ENCODE measurements around the gene SRXN1.
"Not testable (repeated sequence)": the region's sequence is repeated elsewhere in the genome, so short reads cannot be mapped to it uniquely, and the experiment has no call there.

SRXN1 gene

DNA sequence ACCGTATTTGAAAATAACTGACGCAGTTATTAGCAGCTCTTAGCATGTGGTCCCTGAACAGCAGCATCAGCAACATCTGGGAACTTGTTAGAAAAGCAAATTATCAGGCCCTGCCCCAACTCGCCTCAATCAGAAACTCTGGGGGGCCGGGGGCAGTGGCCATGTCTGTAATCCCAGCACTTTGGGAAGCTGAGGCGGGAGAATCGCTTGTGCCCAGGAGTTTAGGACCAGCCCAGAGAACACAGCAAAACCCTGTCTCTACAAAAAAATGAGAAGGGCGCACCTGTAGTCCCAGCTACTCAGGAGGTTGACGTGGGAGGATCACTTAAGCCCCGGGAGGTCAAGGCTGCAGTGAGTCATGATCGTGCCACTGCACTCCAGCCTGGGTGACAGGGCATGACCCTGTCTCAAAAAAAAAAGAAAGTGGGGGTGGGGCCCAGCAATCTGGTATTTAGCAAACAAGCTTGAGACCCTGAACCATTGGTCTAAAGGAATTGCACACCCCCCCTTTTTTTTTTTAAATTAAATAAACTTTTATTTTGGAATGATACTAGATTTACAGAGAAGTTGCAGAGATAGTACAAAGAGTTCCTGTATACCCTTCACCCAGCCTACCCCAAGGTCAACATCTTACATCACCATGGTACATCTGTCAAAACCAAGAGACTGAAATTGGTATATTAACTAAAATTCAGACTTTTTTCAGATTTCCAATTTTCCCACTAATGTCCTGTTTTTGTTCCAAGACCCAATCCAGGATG is 6.7 kb downstream of the SRXN1 start:
- H3K9ac ChIP-seq (ENCODE audit: low read depth in 1 of 2, low read length in 2 of 2), result no peak overlapping the region
- H3K27ac ChIP-seq (ENCODE audit: low read depth in 2 of 2, low read length in 2 of 2), result no peak overlapping the region
- H3K36me3 ChIP-seq (ENCODE audit: control insufficient read depth in 2 of 2, insufficient read depth in 2 of 2, low read length in 2 of 2), result peaks cover 16% of the 10 kb centered on the region in 2 donors
- H3K27me3 ChIP-seq (ENCODE audit: control insufficient read depth in 2 of 2, insufficient read depth in 2 of 2, low read length in 2 of 2), result peaks cover 3 to 4% of the 10 kb centered on the region in 2 donors
- peaks cover 0 to 4% of the 10 kb centered on the region in 2 donors for H3K4me1 ChIP-seq (ENCODE audit: control insufficient read depth in 2 of 2, insufficient read depth in 2 of 2, low read length in 2 of 2)
- H3K4me3 ChIP-seq (ENCODE audit: low read length in 2 of 2), result no peak overlapping the region
- no peaks in the 10 kb centered on the region for H3K9me3 ChIP-seq (ENCODE audit: control insufficient read depth in 2 of 2, low read length in 2 of 2)

DNA sequence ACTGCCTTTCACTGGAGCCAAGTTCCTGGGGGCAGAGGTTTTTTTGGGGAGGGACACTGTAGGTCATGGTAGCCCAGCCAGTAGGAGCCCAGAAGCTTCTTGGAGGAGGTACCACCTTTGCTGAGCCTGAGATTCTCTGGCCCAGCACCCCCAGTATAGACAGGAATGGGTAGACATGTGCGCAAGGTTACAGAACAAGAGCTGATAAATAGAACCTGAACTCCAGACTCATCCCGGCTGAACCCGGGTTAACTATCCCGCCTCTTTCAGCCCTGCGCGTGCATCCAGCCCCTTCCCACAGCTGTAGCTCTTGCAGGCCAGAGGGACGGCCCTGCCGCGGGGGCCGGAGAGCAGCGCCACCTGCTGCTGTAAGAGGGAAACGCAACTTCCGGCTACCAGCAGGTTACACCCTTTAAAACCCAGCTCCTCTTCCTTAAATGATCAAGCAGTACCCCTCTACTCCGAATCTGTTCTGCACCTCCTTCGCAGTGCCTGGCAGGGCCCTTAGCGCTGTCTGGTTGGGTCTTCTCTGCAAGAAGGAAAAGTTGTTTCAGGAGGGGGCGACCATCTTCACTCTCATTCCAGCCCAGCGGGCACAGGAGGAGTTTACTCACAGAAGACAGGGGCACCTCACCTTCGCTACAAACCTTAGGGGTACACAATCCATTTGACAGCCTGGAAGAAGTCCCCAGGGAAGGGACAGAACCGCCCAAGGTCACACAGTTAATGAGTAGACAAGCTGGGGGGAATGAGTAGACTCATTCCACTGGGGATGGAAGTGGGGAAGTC is 7.5 kb downstream of the SRXN1 start:
- H3K27ac ChIP-seq (ENCODE audit: low read depth in 2 of 2, low read length in 2 of 2), result no peak overlapping the region

DNA sequence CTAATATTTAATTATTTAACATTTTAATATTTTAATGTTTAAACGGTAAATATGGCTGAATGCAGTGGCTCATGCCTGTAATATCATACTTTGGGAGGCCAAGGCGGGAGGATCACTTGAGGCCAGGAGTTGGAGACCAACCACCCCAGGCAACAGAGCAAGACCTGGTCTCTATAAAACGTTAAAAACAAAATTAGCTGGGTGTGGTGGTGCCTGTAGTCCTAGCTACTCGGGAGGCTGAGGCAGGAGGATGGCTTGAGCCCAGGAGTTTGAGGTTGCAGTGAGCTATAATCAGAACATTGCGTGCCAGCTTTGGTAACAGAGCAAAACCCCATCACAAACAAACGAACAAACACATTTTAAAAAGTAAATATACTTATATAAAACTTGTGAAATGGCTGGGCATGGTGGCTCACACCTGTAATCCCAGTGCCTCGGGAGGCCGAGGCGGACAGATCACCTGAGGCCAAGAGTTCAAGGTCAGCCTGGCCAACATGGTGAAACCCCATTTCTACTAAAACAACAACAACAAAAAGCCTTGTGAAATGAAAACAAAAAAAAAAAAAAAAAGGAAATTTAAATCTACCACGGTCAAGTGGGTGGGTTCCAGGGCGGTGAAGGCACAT is 8.2 kb downstream of the SRXN1 start:
- H3K27ac ChIP-seq (ENCODE audit: low read depth in 2 of 2, low read length in 2 of 2), result no peak overlapping the region
- H3K36me3 ChIP-seq (ENCODE audit: control insufficient read depth in 2 of 2, insufficient read depth in 2 of 2, low read length in 2 of 2), result peaks cover 16% of the 10 kb centered on the region in 2 donors
- peaks cover 0 to 4% of the 10 kb centered on the region in 2 donors for H3K4me1 ChIP-seq (ENCODE audit: control insufficient read depth in 2 of 2, insufficient read depth in 2 of 2, low read length in 2 of 2)
- H3K4me3 ChIP-seq (ENCODE audit: low read length in 2 of 2), result no peak overlapping the region
- peaks cover 3 to 4% of the 10 kb centered on the region in 2 donors for H3K27me3 ChIP-seq (ENCODE audit: control insufficient read depth in 2 of 2, insufficient read depth in 2 of 2, low read length in 2 of 2)
- no peaks in the 10 kb centered on the region for H3K9me3 ChIP-seq (ENCODE audit: control insufficient read depth in 2 of 2, low read length in 2 of 2)
- H3K9ac ChIP-seq (ENCODE audit: low read depth in 1 of 2, low read length in 2 of 2), result no peak overlapping the region

More for the DNA sequence above, 7.5 kb downstream of the SRXN1 start:
- Histone ChIP-seq H3K9me3 (ENCODE audit: control insufficient read depth in 2 of 2, low read length in 2 of 2) (no peaks in the 10 kb centered on the region), H3K4me3 (ENCODE audit: low read length in 2 of 2) (no peak overlapping the region), H3K36me3 (ENCODE audit: control insufficient read depth in 2 of 2, insufficient read depth in 2 of 2, low read length in 2 of 2) (peaks cover 16% of the 10 kb centered on the region in 2 donors), H3K4me1 (ENCODE audit: control insufficient read depth in 2 of 2, insufficient read depth in 2 of 2, low read length in 2 of 2) (peaks cover 0 to 4% of the 10 kb centered on the region in 2 donors), H3K27me3 (ENCODE audit: control insufficient read depth in 2 of 2, insufficient read depth in 2 of 2, low read length in 2 of 2) (peaks cover 3 to 4% of the 10 kb centered on the region in 2 donors), H3K9ac (ENCODE audit: low read depth in 1 of 2, low read length in 2 of 2) (no peak overlapping the region)

DNA sequence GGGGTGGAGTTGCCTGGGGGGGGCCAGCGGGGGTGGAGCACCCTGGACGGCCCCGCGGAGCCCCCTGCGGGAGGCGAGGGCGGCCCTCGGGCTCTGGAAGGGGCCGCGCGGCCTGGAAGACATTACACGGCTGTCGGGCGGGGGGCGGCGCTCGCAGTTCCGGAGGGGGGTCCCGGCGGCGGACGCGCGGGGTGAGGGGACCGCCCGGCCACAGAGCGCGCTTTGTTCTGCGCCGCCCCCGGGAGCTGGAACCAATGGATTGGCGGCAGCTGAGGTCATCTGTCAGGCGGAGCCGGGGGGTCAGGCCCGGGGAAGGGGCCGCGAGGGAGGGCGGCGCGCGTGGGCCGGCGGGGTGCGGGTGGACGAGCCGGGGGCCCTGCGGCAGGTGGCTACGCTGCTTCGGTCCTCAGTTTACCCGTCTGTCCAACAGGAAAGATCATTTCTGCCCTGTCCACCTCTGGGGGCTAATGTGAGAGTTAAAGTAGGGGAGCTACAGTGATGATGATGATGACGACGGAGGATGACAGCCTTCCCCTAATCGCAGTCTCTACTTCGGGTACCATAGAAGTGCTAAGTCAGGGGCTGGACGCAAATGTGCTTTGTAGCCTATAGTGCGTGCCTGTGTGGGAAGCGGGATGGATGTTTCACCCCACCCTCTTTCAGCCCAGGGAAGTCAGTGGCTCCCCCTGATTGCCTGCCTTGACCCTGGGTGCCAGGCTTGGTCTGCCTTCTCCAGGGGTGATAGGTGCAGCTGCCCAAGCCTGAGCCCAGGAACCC is 10.4 kb downstream of the SRXN1 start:
- no peaks in the 10 kb centered on the region for H3K9me3 ChIP-seq (ENCODE audit: control insufficient read depth in 2 of 2, low read length in 2 of 2)
- H3K27me3 ChIP-seq (ENCODE audit: control insufficient read depth in 2 of 2, insufficient read depth in 2 of 2, low read length in 2 of 2), result peaks cover 3 to 4% of the 10 kb centered on the region in 2 donors
- peak overlapping the region in 1 of 2 donors; percentile 31 for H3K4me3 ChIP-seq (ENCODE audit: low read length in 2 of 2)
- H3K9ac ChIP-seq (ENCODE audit: low read depth in 1 of 2, low read length in 2 of 2), result no peak overlapping the region
- H3K36me3 ChIP-seq (ENCODE audit: control insufficient read depth in 2 of 2, insufficient read depth in 2 of 2, low read length in 2 of 2), result peaks cover 3 to 5% of the 10 kb centered on the region in 2 donors
- peaks cover 0 to 4% of the 10 kb centered on the region in 2 donors for H3K4me1 ChIP-seq (ENCODE audit: control insufficient read depth in 2 of 2, insufficient read depth in 2 of 2, low read length in 2 of 2)
- no peak overlapping the region for H3K27ac ChIP-seq (ENCODE audit: low read depth in 2 of 2, low read length in 2 of 2)

- H3K9me3 ChIP-seq (ENCODE audit: control insufficient read depth in 2 of 2, low read length in 2 of 2); H3K4me3 ChIP-seq (ENCODE audit: low read length in 2 of 2); H3K9ac ChIP-seq (ENCODE audit: low read depth in 1 of 2, low read length in 2 of 2); H3K4me1 ChIP-seq (ENCODE audit: control insufficient read depth in 2 of 2, insufficient read depth in 2 of 2, low read length in 2 of 2); H3K27ac ChIP-seq (ENCODE audit: low read depth in 2 of 2, low read length in 2 of 2); H3K27me3 ChIP-seq (ENCODE audit: control insufficient read depth in 2 of 2, insufficient read depth in 2 of 2, low read length in 2 of 2); H3K36me3 ChIP-seq (ENCODE audit: control insufficient read depth in 2 of 2, insufficient read depth in 2 of 2, low read length in 2 of 2): not testable (repeated sequence)
These were observed 11.0 kb downstream of the SRXN1 start for GRCh38 chr20:642013-642397.

DNA sequence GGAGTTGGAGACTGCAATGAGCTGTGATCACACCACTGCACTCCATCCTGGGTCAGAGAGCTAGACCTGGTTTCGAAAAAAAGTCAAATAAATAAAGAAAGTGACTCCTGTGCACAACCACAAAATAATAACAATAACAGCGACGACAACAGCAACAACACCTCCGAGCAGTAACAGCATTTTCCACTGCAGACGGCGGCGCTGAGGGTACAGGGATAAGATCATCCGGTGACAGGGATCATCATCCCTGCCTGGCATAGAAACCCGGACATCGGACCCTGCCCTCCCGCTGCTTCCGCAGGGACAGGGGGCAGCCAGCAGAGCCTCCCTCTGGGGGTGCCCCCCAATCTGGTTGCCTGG is 11.5 kb downstream of the SRXN1 start:
- Histone ChIP-seq H3K9ac (ENCODE audit: low read depth in 1 of 2, low read length in 2 of 2) (no peak overlapping the region), H3K27me3 (ENCODE audit: control insufficient read depth in 2 of 2, insufficient read depth in 2 of 2, low read length in 2 of 2) (peaks cover 3 to 4% of the 10 kb centered on the region in 2 donors), H3K36me3 (ENCODE audit: control insufficient read depth in 2 of 2, insufficient read depth in 2 of 2, low read length in 2 of 2) (no peaks in the 10 kb centered on the region), H3K27ac (ENCODE audit: low read depth in 2 of 2, low read length in 2 of 2) (no peak overlapping the region), H3K4me3 (ENCODE audit: low read length in 2 of 2) (no peak overlapping the region), H3K4me1 (ENCODE audit: control insufficient read depth in 2 of 2, insufficient read depth in 2 of 2, low read length in 2 of 2) (peaks cover 0 to 4% of the 10 kb centered on the region in 2 donors), H3K9me3 (ENCODE audit: control insufficient read depth in 2 of 2, low read length in 2 of 2) (no peaks in the 10 kb centered on the region)

DNA sequence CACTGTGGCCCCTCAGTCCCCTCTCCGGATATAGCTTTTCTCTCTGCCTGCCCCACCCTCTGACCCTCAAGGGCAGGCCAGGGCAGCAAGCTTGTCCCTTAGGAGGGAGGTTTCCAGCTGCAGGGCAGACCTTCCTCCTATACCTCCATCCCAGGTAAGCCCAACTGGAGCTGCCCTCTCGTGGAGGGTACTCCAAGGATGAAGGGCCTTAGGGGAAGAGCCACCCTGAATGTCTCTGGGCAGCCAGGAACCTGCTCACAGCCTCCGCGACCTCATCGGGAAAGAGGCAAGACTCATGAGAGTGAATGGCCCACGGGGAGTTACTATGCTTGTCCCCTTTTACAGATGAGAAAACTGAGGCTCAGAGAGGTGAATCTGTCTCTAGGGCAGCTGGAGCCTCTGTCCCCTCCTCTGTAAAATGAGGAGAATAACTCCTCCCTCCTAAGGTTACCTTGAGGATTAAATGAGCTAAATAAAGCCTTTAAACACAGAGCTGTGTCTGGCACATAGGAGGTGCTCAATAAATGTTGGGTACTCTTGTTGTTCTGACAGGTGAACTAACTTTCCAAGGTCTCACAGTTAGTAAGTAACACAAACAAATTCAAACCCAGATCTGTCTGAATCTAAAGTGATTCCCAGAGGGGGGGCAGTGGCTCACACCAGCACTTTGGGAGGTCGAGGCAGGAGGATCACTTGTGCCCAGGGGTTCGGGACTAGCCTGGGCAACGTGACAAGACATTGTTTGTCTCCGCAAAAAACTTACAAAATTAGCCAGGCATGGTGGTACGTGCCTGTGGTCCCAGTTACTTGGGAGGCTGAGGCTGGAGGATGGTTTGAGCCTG is 12.1 kb downstream of the SRXN1 start:
- no peaks in the 10 kb centered on the region for H3K9me3 ChIP-seq (ENCODE audit: control insufficient read depth in 2 of 2, low read length in 2 of 2)
- no peaks in the 10 kb centered on the region for H3K36me3 ChIP-seq (ENCODE audit: control insufficient read depth in 2 of 2, insufficient read depth in 2 of 2, low read length in 2 of 2)
- no peak overlapping the region for H3K4me3 ChIP-seq (ENCODE audit: low read length in 2 of 2)
- H3K27me3 ChIP-seq (ENCODE audit: control insufficient read depth in 2 of 2, insufficient read depth in 2 of 2, low read length in 2 of 2), result peaks cover 3 to 4% of the 10 kb centered on the region in 2 donors
- H3K27ac ChIP-seq (ENCODE audit: low read depth in 2 of 2, low read length in 2 of 2), result no peak overlapping the region
- no peak overlapping the region for H3K9ac ChIP-seq (ENCODE audit: low read depth in 1 of 2, low read length in 2 of 2)
- H3K4me1 ChIP-seq (ENCODE audit: control insufficient read depth in 2 of 2, insufficient read depth in 2 of 2, low read length in 2 of 2), result peaks cover 0 to 4% of the 10 kb centered on the region in 2 donors

DNA sequence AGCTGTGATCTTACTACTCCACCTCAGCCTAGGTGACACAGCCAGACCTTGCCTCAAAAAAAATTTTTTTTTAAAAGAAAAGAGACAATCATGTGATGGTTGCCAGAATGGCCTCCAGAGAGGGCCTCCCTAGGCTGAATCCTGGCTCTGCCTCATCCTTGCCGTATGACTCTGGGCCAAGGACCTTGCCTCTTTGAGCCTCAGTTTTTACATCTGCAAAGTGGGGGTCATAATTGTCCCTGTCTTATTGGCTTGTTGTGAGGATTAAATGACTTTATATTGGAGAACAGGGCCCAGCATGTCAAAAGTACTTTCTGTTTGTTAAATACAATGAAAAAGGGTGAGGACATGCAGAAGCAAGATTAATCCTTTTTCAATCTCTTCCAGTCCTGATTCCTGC is 14.4 kb downstream of the SRXN1 start:
- Histone ChIP-seq H3K27ac (ENCODE audit: low read depth in 2 of 2, low read length in 2 of 2) (no peak overlapping the region), H3K27me3 (ENCODE audit: control insufficient read depth in 2 of 2, insufficient read depth in 2 of 2, low read length in 2 of 2) (peaks cover 4 to 9% of the 10 kb centered on the region in 2 donors), H3K4me1 (ENCODE audit: control insufficient read depth in 2 of 2, insufficient read depth in 2 of 2, low read length in 2 of 2) (no peaks in the 10 kb centered on the region), H3K4me3 (ENCODE audit: low read length in 2 of 2) (no peak overlapping the region), H3K36me3 (ENCODE audit: control insufficient read depth in 2 of 2, insufficient read depth in 2 of 2, low read length in 2 of 2) (no peaks in the 10 kb centered on the region), H3K9me3 (ENCODE audit: control insufficient read depth in 2 of 2, low read length in 2 of 2) (no peaks in the 10 kb centered on the region), H3K9ac (ENCODE audit: low read depth in 1 of 2, low read length in 2 of 2) (no peak overlapping the region)

- Histone ChIP-seq H3K4me1 (ENCODE audit: control insufficient read depth in 2 of 2, insufficient read depth in 2 of 2, low read length in 2 of 2) (no peaks in the 10 kb centered on the region), H3K9ac (ENCODE audit: low read depth in 1 of 2, low read length in 2 of 2) (no peak overlapping the region), H3K27me3 (ENCODE audit: control insufficient read depth in 2 of 2, insufficient read depth in 2 of 2, low read length in 2 of 2) (peaks cover 0 to 6% of the 10 kb centered on the region in 2 donors), H3K9me3 (ENCODE audit: control insufficient read depth in 2 of 2, low read length in 2 of 2) (no peaks in the 10 kb centered on the region), H3K27ac (ENCODE audit: low read depth in 2 of 2, low read length in 2 of 2) (no peak overlapping the region), H3K36me3 (ENCODE audit: control insufficient read depth in 2 of 2, insufficient read depth in 2 of 2, low read length in 2 of 2) (no peaks in the 10 kb centered on the region), H3K4me3 (ENCODE audit: low read length in 2 of 2) (no peak overlapping the region)
These were observed 15.4 kb downstream of the SRXN1 start for GRCh38 chr20:637559-637958.
